ENCODE data around the gene COQ5. TPM values are rescaled to one million over a fixed set of nuclear protein-coding genes. Genes with fewer than 3 reads are reported as not detected.
A peak's percentile ranks its signal among the peaks of the same experiment; 100 is the strongest.

COQ5 gene, protein sequence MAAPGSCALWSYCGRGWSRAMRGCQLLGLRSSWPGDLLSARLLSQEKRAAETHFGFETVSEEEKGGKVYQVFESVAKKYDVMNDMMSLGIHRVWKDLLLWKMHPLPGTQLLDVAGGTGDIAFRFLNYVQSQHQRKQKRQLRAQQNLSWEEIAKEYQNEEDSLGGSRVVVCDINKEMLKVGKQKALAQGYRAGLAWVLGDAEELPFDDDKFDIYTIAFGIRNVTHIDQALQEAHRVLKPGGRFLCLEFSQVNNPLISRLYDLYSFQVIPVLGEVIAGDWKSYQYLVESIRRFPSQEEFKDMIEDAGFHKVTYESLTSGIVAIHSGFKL
- total RNA-seq, result 10 to 100 TPM; 17.2 to 21.8 TPM

DNA sequence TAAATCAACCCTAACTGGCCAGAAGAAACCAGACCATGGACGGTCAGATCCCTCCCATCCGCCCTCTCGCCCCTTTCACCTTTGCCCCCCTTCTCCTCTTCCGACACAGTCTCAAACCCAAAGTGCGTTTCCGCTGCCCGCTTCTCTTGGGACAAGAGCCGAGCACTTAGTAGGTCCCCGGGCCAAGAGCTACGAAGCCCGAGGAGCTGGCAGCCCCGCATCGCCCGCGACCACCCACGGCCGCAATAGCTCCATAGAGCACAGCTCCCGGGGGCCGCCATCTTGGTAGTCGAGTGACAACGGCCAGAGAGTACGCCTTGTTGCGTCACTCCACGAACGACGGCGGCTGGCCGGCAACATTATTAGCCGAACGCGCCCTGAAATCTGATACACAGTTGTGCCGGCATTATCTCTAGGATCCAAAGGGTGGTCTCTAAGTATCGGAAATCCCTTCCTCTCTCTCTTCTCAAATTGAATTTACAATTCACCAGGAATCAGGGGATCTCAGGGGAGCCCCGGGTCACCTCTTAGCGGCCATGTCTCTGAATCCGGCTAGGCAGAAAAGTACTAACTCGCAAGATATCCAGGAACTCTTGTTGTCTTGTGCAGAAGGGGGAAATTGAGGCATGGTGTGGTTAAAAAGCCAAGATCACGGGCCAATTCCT is at the start of gene COQ5:
Gene COQ5 (minus strand): TSS at position 298 of the 665 bp plus-strand sequence. CDS start 17 bp downstream, at position 281.
- Mint-ChIP-seq H3K36me3 (ENCODE audit: low read depth) (peaks cover 7% of the 10 kb centered on the region), H3K27ac (peak within 1 kb of the TSS; percentile 100), H3K27me3 (no peaks in the 10 kb centered on the region), H3K9me3 (no peaks in the 10 kb centered on the region), H3K4me1 (peaks cover 9% of the 10 kb centered on the region), H3K4me3 (peak within 1 kb of the TSS; percentile 100)
- ATAC-seq (replicated peaks), result peak; percentile 98

DNA sequence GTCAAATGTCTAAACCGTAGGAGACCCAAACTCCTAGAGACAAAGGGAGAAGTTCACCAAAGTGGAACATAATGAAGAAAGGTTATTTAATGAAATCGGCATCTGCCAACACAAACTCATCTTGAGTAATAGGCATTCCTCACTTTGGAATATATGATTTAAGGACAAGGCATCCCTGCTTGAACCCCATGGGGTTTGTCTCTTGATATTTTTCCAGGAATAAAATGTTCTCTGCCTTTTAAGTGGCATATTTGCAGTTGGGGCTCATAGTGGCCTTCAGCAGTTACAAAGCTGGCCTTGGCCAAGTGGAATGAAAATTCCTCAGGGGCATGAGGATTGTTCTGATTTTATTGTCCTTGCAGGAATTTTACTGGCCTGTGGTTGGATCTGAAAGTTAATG is 45.1 kb upstream of the COQ5 start:
- H3K27ac Mint-ChIP-seq, result peak overlapping the region; percentile 17
- no peaks in the 10 kb centered on the region for H3K9me3 Mint-ChIP-seq
- no peak for ATAC-seq (replicated peaks)
- peaks cover 4% of the 10 kb centered on the region for H3K4me1 Mint-ChIP-seq
- no peaks in the 10 kb centered on the region for H3K27me3 Mint-ChIP-seq
- peaks cover 100% of the 10 kb centered on the region for H3K36me3 Mint-ChIP-seq (ENCODE audit: low read depth)
- H3K4me3 Mint-ChIP-seq, result no peak overlapping the region

DNA sequence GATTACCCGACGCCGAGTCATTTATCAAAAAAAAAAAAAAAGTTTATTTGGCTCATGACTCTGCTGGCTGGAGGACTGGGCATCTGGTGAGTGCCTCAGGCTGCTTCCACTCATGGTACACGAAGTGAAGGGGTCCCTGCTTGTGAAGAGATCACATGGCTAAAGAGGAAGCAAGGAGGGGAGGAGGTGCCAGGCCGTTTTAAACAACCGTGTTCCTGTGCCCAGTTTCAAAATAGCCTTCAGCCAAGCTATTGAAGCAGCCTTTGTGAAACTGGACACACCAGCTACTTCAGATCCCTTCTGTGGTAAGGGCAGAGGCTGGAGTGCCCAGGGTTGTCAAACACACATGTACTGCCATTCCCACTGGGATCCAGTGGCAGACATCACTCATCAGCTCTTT is 44.6 kb upstream of the COQ5 start:
- Mint-ChIP-seq H3K4me1 (peaks cover 4% of the 10 kb centered on the region), H3K9me3 (no peaks in the 10 kb centered on the region), H3K4me3 (no peak overlapping the region), H3K27me3 (no peaks in the 10 kb centered on the region), H3K27ac (no peak overlapping the region), H3K36me3 (ENCODE audit: low read depth) (peaks cover 100% of the 10 kb centered on the region)
- no peak for ATAC-seq (replicated peaks)

DNA sequence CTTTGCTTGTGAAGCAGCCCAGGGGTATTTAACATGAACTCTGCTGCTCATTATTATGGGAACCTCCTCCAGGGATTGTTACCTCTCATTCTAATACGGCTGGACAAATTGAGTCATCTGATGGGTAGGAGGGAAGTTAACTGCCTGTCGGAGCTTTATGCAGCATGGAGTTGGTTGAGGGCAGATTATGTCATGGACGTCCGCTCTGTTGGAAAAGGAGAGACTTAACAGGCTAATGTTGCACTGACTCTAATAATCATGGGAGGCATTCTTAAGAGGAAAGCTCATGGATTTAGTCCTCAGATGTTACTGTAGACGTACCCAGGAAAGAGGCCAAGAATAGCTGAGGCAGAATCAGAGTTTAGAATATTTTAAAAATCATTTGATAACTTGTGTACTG is 42.3 kb upstream of the COQ5 start:
- Mint-ChIP-seq H3K4me3 (no peak overlapping the region), H3K27me3 (no peaks in the 10 kb centered on the region), H3K9me3 (no peaks in the 10 kb centered on the region), H3K27ac (no peak overlapping the region), H3K36me3 (ENCODE audit: low read depth) (peaks cover 100% of the 10 kb centered on the region), H3K4me1 (peaks cover 4% of the 10 kb centered on the region)
- ATAC-seq (replicated peaks), result no peak

DNA sequence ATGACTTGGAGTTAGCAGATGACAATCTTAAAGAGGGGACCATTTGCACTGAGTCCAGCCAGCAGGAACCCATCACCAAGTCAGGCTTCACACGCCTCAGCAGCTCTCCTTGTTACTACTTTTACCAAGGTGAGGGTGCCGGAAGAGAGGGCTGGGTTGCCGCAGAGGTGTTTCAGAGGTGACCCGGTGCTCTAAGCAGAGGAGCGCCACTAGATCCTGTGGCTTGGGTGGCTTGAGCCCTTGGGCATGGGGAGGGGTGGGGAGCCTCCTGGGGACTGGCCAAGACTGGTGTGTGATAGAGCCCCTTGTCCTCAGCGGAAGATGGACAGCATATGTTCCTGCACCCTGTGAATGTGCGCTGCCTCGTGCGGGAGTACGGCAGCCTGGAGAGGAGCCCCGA is 34.5 kb upstream of the COQ5 start:
- Mint-ChIP-seq H3K4me1 (no peaks in the 10 kb centered on the region), H3K4me3 (no peak overlapping the region), H3K27ac (peak overlapping the region; percentile 66), H3K27me3 (no peaks in the 10 kb centered on the region), H3K9me3 (no peaks in the 10 kb centered on the region), H3K36me3 (ENCODE audit: low read depth) (peaks cover 100% of the 10 kb centered on the region)
- no peak for ATAC-seq (replicated peaks)

DNA sequence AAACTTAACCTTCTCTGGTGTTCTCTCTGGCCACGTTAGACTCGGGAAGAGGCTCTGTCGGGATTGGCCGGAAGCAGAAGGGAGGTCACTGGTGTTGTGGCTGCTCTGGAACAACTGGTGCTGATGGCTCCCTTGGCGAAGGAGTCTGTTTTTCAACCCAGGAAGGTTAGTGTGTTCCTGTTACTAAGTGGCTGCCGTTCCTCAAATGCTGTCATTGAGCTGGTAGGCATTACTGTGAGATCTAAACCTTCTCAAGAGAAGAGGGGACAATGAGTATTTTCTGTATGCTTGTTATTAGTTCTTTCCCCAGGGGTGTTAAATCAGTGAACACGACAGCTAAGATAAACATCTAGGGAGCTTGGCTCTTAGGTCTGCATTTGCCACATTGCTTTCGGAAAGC is 33.9 kb upstream of the COQ5 start:
- H3K4me1 Mint-ChIP-seq, result no peaks in the 10 kb centered on the region
- H3K27ac Mint-ChIP-seq, result peak overlapping the region; percentile 66
- ATAC-seq (replicated peaks), result no peak
- no peak overlapping the region for H3K4me3 Mint-ChIP-seq
- no peaks in the 10 kb centered on the region for H3K9me3 Mint-ChIP-seq
- peaks cover 99% of the 10 kb centered on the region for H3K36me3 Mint-ChIP-seq (ENCODE audit: low read depth)
- H3K27me3 Mint-ChIP-seq, result no peaks in the 10 kb centered on the region

DNA sequence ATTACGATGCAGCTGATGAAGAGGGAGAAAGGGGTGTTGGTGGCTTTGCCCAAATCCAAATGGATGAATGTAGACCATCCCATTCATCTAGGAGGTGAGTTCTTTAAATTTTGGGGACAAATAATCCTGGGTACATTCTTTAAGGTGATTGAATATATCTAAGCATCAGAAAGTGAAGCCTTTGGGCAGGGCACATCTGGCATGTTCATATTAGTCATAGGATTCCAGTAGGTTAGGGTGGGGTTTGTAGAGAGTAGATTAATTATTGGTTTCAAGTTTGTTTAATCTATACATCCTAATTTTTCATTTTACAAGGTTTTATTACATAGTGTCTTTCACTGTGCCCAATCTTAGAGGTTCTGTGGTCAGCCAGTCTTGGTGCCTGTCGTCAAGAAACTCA is 28.6 kb upstream of the COQ5 start:
- Mint-ChIP-seq H3K4me3 (no peak overlapping the region), H3K9me3 (no peaks in the 10 kb centered on the region), H3K27ac (no peak overlapping the region), H3K27me3 (no peaks in the 10 kb centered on the region), H3K4me1 (peaks cover 6% of the 10 kb centered on the region), H3K36me3 (ENCODE audit: low read depth) (peaks cover 95% of the 10 kb centered on the region)
- ATAC-seq (replicated peaks), result no peak

DNA sequence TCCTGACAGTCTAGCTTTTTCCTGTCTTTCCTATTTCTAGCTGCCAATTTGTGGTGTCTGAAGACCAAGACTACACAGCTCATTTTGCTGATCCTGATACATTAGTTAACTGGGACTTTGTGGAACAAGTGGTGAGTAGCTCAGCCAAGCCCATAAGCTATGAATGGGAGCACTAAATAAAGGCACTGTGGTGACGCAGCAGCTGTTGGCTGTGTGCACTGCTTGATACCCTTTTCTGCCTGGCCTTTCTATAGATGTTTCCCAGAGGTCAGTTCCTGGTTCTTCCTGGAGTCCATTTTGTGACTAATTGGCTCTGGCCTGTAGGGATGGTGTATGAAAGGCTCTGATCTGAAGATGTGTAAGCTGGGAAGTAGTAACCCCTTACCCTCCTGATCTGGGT is 25.7 kb upstream of the COQ5 start:
- Mint-ChIP-seq H3K36me3 (ENCODE audit: low read depth) (peaks cover 83% of the 10 kb centered on the region), H3K4me1 (peaks cover 6% of the 10 kb centered on the region), H3K27me3 (no peaks in the 10 kb centered on the region), H3K4me3 (no peak overlapping the region), H3K27ac (peak overlapping the region; percentile 56), H3K9me3 (no peaks in the 10 kb centered on the region)
- ATAC-seq (replicated peaks), result no peak

DNA sequence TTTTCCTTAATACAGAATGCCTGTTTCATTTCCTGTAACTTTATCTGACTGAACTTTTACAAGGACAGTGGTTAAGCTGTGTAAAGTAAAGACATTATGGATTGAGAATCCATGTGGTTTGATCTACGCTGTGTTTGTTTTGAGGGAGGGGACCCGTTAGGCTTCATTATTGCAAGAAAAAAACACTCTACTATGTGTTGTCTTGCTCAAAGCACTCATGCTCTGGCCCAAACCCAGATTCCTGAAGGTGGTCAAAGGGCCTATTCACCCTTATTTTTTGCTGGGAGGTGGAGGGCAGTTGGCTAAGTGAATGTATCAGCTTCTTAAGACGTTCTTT is 17.1 kb upstream of the COQ5 start:
- no peak for ATAC-seq (replicated peaks)
- Mint-ChIP-seq H3K4me1 (no peaks in the 10 kb centered on the region), H3K27ac (no peak overlapping the region), H3K9me3 (no peaks in the 10 kb centered on the region), H3K36me3 (ENCODE audit: low read depth) (peaks cover 43% of the 10 kb centered on the region), H3K27me3 (no peaks in the 10 kb centered on the region), H3K4me3 (no peak overlapping the region)

DNA sequence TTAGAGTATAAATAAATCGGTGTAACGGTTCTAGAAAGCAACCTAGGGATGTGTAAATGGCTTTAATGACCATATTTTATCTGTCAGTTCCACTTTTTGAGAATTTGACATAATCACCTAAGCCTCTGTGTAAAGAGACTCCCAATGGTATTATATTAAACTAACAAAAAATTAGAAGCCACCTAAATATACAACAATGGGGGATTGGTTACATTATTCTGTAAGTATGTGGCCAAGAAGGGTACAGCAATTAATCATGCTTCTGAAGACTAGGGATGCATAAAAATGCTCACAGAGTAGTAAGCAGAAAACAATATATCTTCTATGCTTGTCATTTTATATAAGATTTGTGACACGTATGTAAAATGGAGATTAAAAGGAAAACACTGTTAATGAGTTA is 15.7 kb upstream of the COQ5 start:
- peaks cover 4% of the 10 kb centered on the region for H3K4me1 Mint-ChIP-seq
- H3K27ac Mint-ChIP-seq, result no peak overlapping the region
- no peaks in the 10 kb centered on the region for H3K27me3 Mint-ChIP-seq
- H3K9me3 Mint-ChIP-seq, result no peaks in the 10 kb centered on the region
- H3K4me3 Mint-ChIP-seq, result no peak overlapping the region
- peaks cover 55% of the 10 kb centered on the region for H3K36me3 Mint-ChIP-seq (ENCODE audit: low read depth)
- no peak for ATAC-seq (replicated peaks)

DNA sequence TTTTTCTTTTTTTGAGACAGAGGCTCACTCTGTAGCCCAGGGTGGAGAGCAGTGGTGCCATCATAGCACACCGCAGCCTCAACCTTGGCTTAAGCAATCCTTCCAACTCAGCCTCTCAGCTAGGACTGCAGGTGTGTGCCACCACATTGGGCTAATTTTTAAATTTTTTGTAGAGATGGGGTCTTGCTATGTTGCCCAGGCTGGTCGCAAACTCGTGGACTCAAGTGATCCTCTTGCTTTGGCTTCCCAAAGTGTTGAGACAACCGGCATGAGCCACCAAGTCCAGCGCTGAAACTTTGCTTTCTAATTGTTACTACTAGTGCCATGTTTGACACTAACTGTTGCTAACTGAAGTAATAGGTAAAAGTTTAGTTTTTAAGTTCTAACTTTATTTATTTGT is 13.2 kb upstream of the COQ5 start:
- Mint-ChIP-seq H3K4me3 (no peak overlapping the region), H3K27me3 (no peaks in the 10 kb centered on the region), H3K27ac (no peak overlapping the region), H3K36me3 (ENCODE audit: low read depth) (peaks cover 80% of the 10 kb centered on the region), H3K4me1 (peaks cover 22% of the 10 kb centered on the region), H3K9me3 (no peaks in the 10 kb centered on the region)
- no peak for ATAC-seq (replicated peaks)

DNA sequence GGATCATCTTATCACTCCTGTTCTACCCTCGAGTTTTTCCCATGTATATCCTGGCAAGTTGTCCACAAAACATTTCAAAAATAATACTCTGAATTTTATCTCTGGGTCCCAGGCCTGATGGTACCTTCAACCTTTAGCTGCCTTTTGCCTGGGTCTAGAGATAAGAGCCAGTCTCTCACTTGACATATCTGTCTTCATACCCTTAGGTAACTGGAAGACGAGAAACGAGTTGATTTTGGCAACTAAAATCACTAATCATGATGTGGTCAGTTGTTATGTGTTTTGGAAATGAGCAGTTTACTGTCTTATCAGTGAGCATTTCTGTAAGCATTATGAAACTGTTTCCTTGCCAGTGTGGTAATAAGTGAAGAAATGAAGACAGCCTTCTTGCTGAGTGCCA is 11.5 kb upstream of the COQ5 start:
- ATAC-seq (replicated peaks), result peak; percentile 16
- no peaks in the 10 kb centered on the region for H3K9me3 Mint-ChIP-seq
- peak overlapping the region; percentile 91 for H3K4me3 Mint-ChIP-seq
- H3K4me1 Mint-ChIP-seq, result peaks cover 22% of the 10 kb centered on the region
- H3K27ac Mint-ChIP-seq, result no peak overlapping the region
- peaks cover 97% of the 10 kb centered on the region for H3K36me3 Mint-ChIP-seq (ENCODE audit: low read depth)
- no peaks in the 10 kb centered on the region for H3K27me3 Mint-ChIP-seq

DNA sequence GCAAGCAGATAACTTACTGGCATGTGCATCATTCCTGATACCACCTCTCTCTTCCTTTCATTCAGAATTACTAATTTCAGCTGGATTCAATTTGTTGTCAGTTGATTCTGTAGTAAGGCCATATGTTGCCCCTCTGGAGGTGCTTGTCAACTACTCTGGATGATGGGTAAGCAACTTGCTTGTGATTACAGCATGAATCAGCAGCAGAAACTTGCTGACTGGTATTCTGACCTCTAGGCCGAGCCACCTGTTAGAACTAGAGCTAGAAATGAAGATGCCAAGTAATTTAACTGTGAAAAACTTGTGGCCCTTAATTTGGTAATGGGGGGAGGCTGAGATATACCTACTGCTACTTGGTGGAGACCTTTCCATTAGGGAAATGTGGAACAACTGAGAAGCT is 10.3 kb upstream of the COQ5 start:
- H3K9me3 Mint-ChIP-seq, result no peaks in the 10 kb centered on the region
- peak; percentile 66 for ATAC-seq (replicated peaks)
- H3K27ac Mint-ChIP-seq, result peak overlapping the region; percentile 98
- H3K36me3 Mint-ChIP-seq (ENCODE audit: low read depth), result peaks cover 100% of the 10 kb centered on the region
- H3K4me3 Mint-ChIP-seq, result peak overlapping the region; percentile 91
- H3K27me3 Mint-ChIP-seq, result no peaks in the 10 kb centered on the region
- peaks cover 22% of the 10 kb centered on the region for H3K4me1 Mint-ChIP-seq

DNA sequence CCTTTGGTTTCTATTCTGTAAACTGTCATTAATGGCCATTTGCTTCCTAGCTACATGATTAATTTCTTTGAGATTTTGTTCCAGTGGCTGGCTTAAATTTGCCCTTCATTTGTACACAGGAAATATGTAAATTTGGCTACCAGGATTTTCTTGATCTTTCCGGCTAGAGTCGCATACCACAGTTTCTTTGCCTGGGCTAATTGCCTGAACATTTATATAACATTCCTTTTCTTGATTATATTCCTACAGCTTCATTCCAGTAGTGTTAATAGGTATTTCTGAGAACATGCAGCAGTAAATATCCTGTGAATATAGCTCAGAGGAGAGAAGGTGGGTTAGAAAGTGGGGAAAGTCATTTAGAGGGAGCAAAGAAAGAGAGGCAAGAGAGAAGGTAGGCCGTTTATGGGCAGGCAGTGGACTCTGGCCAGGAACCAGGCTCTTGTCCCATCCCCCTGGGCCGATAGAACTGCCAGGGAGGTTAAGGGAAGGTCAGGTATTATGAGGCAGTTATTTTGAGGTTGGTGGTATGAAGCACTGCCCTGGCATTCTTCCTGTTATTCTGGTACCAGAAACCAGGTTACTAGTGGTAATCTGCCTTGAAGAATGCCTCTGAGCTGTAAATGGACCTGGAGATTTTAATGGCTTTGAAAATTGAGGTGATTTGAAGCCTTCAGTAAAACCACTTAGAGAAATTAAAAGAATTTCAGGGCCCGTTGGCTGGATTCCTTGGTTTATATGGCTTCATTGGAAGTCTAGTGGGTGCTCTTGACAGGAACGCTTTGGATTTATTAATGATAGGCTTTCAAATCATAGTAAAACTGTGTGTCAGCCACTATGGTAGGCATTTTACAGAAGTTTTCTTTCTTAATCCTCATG is 9.6 kb upstream of the COQ5 start:
- Mint-ChIP-seq H3K27me3 (no peaks in the 10 kb centered on the region), H3K9me3 (no peaks in the 10 kb centered on the region), H3K27ac (peak overlapping the region; percentile 98), H3K4me3 (peak overlapping the region; percentile 91), H3K4me1 (peaks cover 22% of the 10 kb centered on the region), H3K36me3 (ENCODE audit: low read depth) (peaks cover 97% of the 10 kb centered on the region)
- no peak for ATAC-seq (replicated peaks)

DNA sequence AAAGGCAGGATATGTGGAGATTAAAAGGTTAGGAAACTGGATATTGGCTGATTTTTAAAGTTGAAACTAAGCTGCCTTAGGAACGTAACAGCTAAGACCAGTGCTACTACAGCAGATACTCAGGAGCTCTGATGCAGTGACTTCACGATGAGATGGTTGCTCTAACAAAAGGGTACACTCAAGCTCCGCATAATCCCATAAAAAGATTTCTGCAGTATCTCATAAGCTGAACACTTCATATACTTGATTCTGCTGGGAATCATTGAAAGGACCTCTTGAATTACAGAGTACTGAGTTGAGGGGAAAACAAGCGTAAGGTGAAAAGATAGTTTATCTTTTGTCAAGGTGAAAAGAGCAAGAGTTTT is 8.9 kb upstream of the COQ5 start:
- Mint-ChIP-seq H3K36me3 (ENCODE audit: low read depth) (peaks cover 90% of the 10 kb centered on the region), H3K27ac (peak overlapping the region; percentile 98), H3K27me3 (no peaks in the 10 kb centered on the region), H3K4me1 (peaks cover 22% of the 10 kb centered on the region), H3K4me3 (peak overlapping the region; percentile 91), H3K9me3 (no peaks in the 10 kb centered on the region)
- no peak for ATAC-seq (replicated peaks)

Data from activated T-helper 17 cell treated with anti-CD3 and anti-CD28 coated beads, Interleukin-2, amount 50 U/mL, for 72 hours (primary cell).